ENCODE results near the gene PPP2R1B. TPM values are rescaled to one million over a fixed set of nuclear protein-coding genes. Genes with fewer than 3 reads are reported as not detected.

PPP2R1B gene
- total RNA-seq, 1 donor from 2014 or later: 44.5 TPM

DNA sequence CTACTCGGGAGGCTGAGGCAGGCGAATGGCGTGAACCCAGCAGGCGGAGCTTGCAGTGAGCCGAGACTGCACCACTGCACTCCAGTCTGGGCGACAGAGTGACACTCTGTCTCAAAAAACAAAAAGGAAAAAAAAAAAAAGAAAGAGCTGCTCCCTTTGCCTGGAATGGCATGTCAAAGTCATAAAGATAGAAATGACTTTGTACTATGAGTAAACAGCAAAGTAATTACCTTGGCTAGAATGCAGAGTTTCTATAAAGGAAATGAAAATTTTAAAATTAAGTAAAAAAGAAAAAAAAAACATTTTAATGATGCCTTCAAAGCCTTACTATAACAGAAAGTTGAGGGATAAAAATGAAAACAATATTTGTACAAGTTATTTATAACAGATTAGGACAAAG is 10.1 kb downstream of the PPP2R1B start:
- Mint-ChIP-seq H3K9me3 (ENCODE audit: unreplicated experiment) (no peaks in the 10 kb centered on the region), H3K36me3 (ENCODE audit: low read depth, unreplicated experiment) (peaks cover 10% of the 10 kb centered on the region), H3K4me3 (ENCODE audit: unreplicated experiment) (no peak overlapping the region), H3K27me3 (ENCODE audit: low read depth, unreplicated experiment) (no peaks in the 10 kb centered on the region), H3K27ac (ENCODE audit: unreplicated experiment) (no peak overlapping the region), H3K4me1 (ENCODE audit: low read depth, unreplicated experiment) (peaks cover 8% of the 10 kb centered on the region)
- H3K27ac ChIP-seq (ENCODE audit: low read depth, low read length): no peak overlapping the region
- H2AFZ ChIP-seq (ENCODE audit: low read depth, low read length): no peak overlapping the region
- no peak overlapping the region for H3K4me3 ChIP-seq (ENCODE audit: insufficient read depth, low read depth, low read length)
- FAIRE-seq (no peak), DNase-seq (ENCODE audit: low read depth) (no peak)
- H3K79me2 ChIP-seq (ENCODE audit: insufficient read depth, low read length): peaks cover 1% of the 10 kb centered on the region
- no peaks in the 10 kb centered on the region for H3K9me3 ChIP-seq (ENCODE audit: insufficient read depth, low read depth, low read length)
- no peak for TF ChIP-seq EZH2 (IDR thresholded peaks at IDR 0.05; ENCODE audit: insufficient read depth, low read length)
- TF ChIP-seq, protein P1, sequence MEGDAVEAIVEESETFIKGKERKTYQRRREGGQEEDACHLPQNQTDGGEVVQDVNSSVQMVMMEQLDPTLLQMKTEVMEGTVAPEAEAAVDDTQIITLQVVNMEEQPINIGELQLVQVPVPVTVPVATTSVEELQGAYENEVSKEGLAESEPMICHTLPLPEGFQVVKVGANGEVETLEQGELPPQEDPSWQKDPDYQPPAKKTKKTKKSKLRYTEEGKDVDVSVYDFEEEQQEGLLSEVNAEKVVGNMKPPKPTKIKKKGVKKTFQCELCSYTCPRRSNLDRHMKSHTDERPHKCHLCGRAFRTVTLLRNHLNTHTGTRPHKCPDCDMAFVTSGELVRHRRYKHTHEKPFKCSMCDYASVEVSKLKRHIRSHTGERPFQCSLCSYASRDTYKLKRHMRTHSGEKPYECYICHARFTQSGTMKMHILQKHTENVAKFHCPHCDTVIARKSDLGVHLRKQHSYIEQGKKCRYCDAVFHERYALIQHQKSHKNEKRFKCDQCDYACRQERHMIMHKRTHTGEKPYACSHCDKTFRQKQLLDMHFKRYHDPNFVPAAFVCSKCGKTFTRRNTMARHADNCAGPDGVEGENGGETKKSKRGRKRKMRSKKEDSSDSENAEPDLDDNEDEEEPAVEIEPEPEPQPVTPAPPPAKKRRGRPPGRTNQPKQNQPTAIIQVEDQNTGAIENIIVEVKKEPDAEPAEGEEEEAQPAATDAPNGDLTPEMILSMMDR (IDR thresholded peaks at IDR 0.05; ENCODE audit: insufficient read depth, low read depth, low read length): no peak
- H3K4me1 ChIP-seq (ENCODE audit: insufficient read depth, low read length): no peaks in the 10 kb centered on the region
- H3K27me3 ChIP-seq (ENCODE audit: insufficient read depth, low read length): no peaks in the 10 kb centered on the region
- H3K36me3 ChIP-seq (ENCODE audit: insufficient read depth, low read length): peaks cover 62% of the 10 kb centered on the region
- no peak overlapping the region for H3K4me2 ChIP-seq (ENCODE audit: low read length)
- H3K9ac ChIP-seq (ENCODE audit: low read length): no peak overlapping the region
- H4K20me1 ChIP-seq (ENCODE audit: insufficient read depth, low read length): no peaks in the 10 kb centered on the region

DNA sequence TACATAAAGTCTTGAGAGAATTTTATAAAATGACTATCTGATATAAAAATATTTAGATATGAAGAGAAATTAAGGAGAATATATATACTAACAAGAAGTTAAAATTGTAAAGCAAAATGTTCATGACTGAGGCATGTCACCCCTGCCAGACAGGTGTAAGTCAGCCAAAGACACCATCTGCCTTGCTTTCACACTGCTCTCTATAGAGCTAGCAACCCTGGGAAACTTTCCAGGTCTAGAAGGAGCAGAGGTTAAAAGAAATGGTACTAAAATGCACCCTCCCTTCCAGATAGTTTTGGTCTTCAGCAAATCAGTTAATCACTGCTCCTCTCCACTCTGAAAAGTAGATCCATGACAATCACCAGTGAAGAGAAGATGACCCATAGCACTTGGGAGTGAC is 16.5 kb downstream of the PPP2R1B start:
- FAIRE-seq: no peak
- H2AFZ ChIP-seq (ENCODE audit: low read depth, low read length): no peak overlapping the region

More for the DNA sequence above, 16.5 kb downstream of the PPP2R1B start:
- Histone ChIP-seq H3K4me2 (ENCODE audit: low read length) (no peak overlapping the region), H3K9me3 (ENCODE audit: insufficient read depth, low read depth, low read length) (no peaks in the 10 kb centered on the region), H3K79me2 (ENCODE audit: insufficient read depth, low read length) (peaks cover 11% of the 10 kb centered on the region), H3K9ac (ENCODE audit: low read length) (no peak overlapping the region), H3K27ac (ENCODE audit: low read depth, low read length) (no peak overlapping the region), H3K36me3 (ENCODE audit: insufficient read depth, low read length) (peaks cover 44% of the 10 kb centered on the region), H3K4me3 (ENCODE audit: insufficient read depth, low read depth, low read length) (no peak overlapping the region), H3K4me1 (ENCODE audit: insufficient read depth, low read length) (peaks cover 9% of the 10 kb centered on the region), H3K27me3 (ENCODE audit: insufficient read depth, low read length) (no peaks in the 10 kb centered on the region), H4K20me1 (ENCODE audit: insufficient read depth, low read length) (no peaks in the 10 kb centered on the region)
- no peak overlapping the region for H3K4me3 Mint-ChIP-seq (ENCODE audit: unreplicated experiment)
- peaks cover 12% of the 10 kb centered on the region for H3K4me1 Mint-ChIP-seq (ENCODE audit: low read depth, unreplicated experiment)
- H3K9me3 Mint-ChIP-seq (ENCODE audit: unreplicated experiment): no peaks in the 10 kb centered on the region
- H3K27ac Mint-ChIP-seq (ENCODE audit: unreplicated experiment): no peak overlapping the region
- peaks cover 14% of the 10 kb centered on the region for H3K36me3 Mint-ChIP-seq (ENCODE audit: low read depth, unreplicated experiment)
- H3K27me3 Mint-ChIP-seq (ENCODE audit: low read depth, unreplicated experiment): no peaks in the 10 kb centered on the region
- TF ChIP-seq EZH2 (IDR thresholded peaks at IDR 0.05; ENCODE audit: insufficient read depth, low read length): no peak
- TF ChIP-seq, protein P1 (IDR thresholded peaks at IDR 0.05; ENCODE audit: insufficient read depth, low read depth, low read length): no peak
- no peak for DNase-seq (ENCODE audit: low read depth)

Data from astrocyte (in vitro differentiated cells and primary cell).